K562 (cell line): ENCODE results near the gene ENSA.

Experiments used
- ARHGAP35 ChIP-seq: fragments of 450-650 bp; IDR thresholded peaks from 2 replicates; pipeline ENCODE4 v1.6.1; 2018; ENCODE audit not compliant: partially characterized antibody
- BDP1 ChIP-seq: IDR thresholded peaks from 3 replicates; pipeline ENCODE4 v1.6.1; 2011; ENCODE audit not compliant: insufficient read length, insufficient read depth
- CBFB ChIP-seq: sonication (generic); formaldehyde crosslinking; IDR thresholded peaks from 2 replicates; pipeline ENCODE4 v1.4.0; 2020; ENCODE audit warnings: mild to moderate bottlenecking, missing genetic modification reagents
- DPF2 ChIP-seq: fragments of 450-650 bp; IDR thresholded peaks from 2 replicates; pipeline ENCODE4 v1.6.1; 2016
- EZH2 ChIP-seq: IDR thresholded peaks from 2 replicates; pipeline ENCODE4 v1.6.1; 2012; ENCODE audit warnings: low read depth, mild to moderate bottlenecking, inconsistent platforms, low read length, borderline replicate concordance
- HCFC1 ChIP-seq: IDR thresholded peaks from 2 replicates; pipeline ENCODE4 v1.6.1; 2012; ENCODE audit warnings: low read depth, low read length, improper control_type of control experiment
- MTF1 ChIP-seq: fragments of 250-450 bp; sonication (Bioruptor Pico); IDR thresholded peaks from 2 replicates; pipeline ENCODE4 v1.9.0; 2021; ENCODE audit warnings: moderate library complexity, mild to moderate bottlenecking, inconsistent platforms, borderline replicate concordance
- TAF1 ChIP-seq: IDR thresholded peaks from 2 replicates; pipeline ENCODE4 v1.6.1; 2011; ENCODE audit warnings: mild to moderate bottlenecking, low read length, moderate library complexity; ENCODE audit not compliant: insufficient read depth, control insufficient read depth, severe bottlenecking; ENCODE audit errors: extremely low read depth
- TAF9B ChIP-seq: fragments of 450-650 bp; IDR thresholded peaks from 2 replicates; pipeline ENCODE4 v1.6.1; 2018; ENCODE audit warnings: mild to moderate bottlenecking; ENCODE audit not compliant: partially characterized antibody
- TEAD2 ChIP-seq: fragments of 450-650 bp; IDR thresholded peaks from 2 replicates; pipeline ENCODE4 v1.6.1; 2016; ENCODE audit warnings: missing genetic modification characterization, control low read depth, missing compliant biosample characterization
- ZKSCAN1 ChIP-seq: fragments of 150-350 bp; IDR thresholded peaks from 2 replicates; pipeline ENCODE4 v1.6.1; 2016; ENCODE audit warnings: low read depth, low read length
- TF ChIP-seq, protein P1 (sequence below), 3 experiments: IDR thresholded peaks in 2 of 3; conservative IDR thresholded peaks in 1 of 3; 2 replicates each; pipeline ENCODE4 v1.5.1; 2011 to 2012; ENCODE audit warnings: low read length in 3 of 3, mild to moderate bottlenecking in 3 of 3, control low read depth in 2 of 3, improper control_type of control experiment in 1 of 3, inconsistent platforms in 1 of 3, low read depth in 1 of 3, mixed read lengths in 1 of 3, moderate library complexity in 1 of 3; ENCODE audit not compliant: insufficient read depth in 2 of 3
- TF ChIP-seq, protein P2 (sequence below): fragments of 150-350 bp; conservative IDR thresholded peaks from 2 replicates; pipeline ENCODE4 v1.6.1; 2014; ENCODE audit warnings: low read length
- TF ChIP-seq, protein P3 (sequence below): fragments of 450-650 bp; IDR thresholded peaks from 2 replicates; pipeline ENCODE4 v1.6.1; 2016; ENCODE audit warnings: missing biosample characterization, missing genetic modification characterization

DNA sequence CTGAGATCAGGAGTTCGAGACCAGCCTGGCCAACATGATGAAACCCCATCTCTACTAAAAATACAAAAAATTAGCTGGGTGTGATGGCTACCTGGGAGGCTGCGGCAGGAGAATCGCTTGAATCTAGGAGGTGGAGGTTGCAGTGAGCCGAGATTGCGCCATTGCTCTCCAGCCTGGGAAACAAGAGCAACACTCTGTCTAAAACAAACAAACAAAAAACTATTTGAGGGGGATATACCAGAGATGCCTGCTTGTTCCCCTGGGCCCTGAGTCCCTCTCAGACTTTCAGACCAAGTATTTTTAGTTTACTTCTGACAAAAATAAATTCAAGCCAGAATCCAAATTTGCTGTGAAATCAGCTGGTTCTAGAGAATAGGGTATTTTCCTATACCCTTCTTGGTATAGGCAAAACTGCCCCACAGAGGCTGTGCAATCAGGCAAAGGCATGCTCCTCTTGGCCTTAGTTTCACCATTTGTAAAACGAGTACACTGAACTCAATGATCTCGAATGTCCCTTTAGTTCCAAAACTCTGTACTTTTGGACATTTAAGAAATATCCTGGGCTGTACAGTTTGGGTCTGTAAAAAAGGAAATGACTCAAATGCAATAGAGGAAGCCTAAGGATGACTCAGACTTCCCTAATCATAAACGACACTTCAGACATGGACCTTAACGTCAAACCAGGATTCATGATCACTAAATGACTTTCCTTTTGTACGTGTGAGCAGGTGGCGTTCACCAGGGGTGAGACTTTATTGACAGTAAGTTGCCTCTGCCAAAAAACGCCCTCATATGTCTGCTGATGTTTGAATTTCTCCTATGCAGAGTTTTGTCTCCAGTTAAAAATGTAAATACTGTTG lies 16.1 kb downstream of the ENSA start:
- TF ChIP-seq, protein P1, sequence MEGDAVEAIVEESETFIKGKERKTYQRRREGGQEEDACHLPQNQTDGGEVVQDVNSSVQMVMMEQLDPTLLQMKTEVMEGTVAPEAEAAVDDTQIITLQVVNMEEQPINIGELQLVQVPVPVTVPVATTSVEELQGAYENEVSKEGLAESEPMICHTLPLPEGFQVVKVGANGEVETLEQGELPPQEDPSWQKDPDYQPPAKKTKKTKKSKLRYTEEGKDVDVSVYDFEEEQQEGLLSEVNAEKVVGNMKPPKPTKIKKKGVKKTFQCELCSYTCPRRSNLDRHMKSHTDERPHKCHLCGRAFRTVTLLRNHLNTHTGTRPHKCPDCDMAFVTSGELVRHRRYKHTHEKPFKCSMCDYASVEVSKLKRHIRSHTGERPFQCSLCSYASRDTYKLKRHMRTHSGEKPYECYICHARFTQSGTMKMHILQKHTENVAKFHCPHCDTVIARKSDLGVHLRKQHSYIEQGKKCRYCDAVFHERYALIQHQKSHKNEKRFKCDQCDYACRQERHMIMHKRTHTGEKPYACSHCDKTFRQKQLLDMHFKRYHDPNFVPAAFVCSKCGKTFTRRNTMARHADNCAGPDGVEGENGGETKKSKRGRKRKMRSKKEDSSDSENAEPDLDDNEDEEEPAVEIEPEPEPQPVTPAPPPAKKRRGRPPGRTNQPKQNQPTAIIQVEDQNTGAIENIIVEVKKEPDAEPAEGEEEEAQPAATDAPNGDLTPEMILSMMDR (IDR thresholded peaks at IDR 0.05 in 2 of 3, conservative IDR thresholded peaks at IDR 0.05 in 1 of 3; ENCODE audit: insufficient read depth in 2 of 3, low read depth in 1 of 3, low read length in 3 of 3), result no peak
- peak; percentile 95 for TF ChIP-seq DPF2
- TF ChIP-seq TAF1, result no peak
- TF ChIP-seq ARHGAP35, result no peak
- TF ChIP-seq EZH2, result no peak
- TF ChIP-seq, protein P2, sequence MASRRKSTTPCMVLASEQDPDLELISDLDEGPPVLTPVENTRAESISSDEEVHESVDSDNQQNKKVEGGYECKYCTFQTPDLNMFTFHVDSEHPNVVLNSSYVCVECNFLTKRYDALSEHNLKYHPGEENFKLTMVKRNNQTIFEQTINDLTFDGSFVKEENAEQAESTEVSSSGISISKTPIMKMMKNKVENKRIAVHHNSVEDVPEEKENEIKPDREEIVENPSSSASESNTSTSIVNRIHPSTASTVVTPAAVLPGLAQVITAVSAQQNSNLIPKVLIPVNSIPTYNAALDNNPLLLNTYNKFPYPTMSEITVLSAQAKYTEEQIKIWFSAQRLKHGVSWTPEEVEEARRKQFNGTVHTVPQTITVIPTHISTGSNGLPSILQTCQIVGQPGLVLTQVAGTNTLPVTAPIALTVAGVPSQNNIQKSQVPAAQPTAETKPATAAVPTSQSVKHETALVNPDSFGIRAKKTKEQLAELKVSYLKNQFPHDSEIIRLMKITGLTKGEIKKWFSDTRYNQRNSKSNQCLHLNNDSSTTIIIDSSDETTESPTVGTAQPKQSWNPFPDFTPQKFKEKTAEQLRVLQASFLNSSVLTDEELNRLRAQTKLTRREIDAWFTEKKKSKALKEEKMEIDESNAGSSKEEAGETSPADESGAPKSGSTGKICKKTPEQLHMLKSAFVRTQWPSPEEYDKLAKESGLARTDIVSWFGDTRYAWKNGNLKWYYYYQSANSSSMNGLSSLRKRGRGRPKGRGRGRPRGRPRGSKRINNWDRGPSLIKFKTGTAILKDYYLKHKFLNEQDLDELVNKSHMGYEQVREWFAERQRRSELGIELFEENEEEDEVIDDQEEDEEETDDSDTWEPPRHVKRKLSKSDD, result no peak
- no peak for TF ChIP-seq ZKSCAN1
- TF ChIP-seq TEAD2 (tag), result 0 out of 2 replicates have a peak, but pooled peaks have one; percentile 8
- TF ChIP-seq MTF1, result no peak
- TF ChIP-seq CBFB (CRISPR knock-in tag), result no peak
- TF ChIP-seq BDP1, result no peak
- peak; percentile 75 for TF ChIP-seq TAF9B
- TF ChIP-seq, protein P3, sequence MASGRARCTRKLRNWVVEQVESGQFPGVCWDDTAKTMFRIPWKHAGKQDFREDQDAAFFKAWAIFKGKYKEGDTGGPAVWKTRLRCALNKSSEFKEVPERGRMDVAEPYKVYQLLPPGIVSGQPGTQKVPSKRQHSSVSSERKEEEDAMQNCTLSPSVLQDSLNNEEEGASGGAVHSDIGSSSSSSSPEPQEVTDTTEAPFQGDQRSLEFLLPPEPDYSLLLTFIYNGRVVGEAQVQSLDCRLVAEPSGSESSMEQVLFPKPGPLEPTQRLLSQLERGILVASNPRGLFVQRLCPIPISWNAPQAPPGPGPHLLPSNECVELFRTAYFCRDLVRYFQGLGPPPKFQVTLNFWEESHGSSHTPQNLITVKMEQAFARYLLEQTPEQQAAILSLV (tag), result 0 out of 2 replicates have a peak, but pooled peaks have one; percentile 3
- TF ChIP-seq HCFC1, result no peak
